ENCODE measurements around the gene ARMC9.
"Not testable (repeated sequence)": the region's sequence is repeated elsewhere in the genome, so short reads cannot be mapped to it uniquely, and the experiment has no call there.

Gene ARMC9

DNA sequence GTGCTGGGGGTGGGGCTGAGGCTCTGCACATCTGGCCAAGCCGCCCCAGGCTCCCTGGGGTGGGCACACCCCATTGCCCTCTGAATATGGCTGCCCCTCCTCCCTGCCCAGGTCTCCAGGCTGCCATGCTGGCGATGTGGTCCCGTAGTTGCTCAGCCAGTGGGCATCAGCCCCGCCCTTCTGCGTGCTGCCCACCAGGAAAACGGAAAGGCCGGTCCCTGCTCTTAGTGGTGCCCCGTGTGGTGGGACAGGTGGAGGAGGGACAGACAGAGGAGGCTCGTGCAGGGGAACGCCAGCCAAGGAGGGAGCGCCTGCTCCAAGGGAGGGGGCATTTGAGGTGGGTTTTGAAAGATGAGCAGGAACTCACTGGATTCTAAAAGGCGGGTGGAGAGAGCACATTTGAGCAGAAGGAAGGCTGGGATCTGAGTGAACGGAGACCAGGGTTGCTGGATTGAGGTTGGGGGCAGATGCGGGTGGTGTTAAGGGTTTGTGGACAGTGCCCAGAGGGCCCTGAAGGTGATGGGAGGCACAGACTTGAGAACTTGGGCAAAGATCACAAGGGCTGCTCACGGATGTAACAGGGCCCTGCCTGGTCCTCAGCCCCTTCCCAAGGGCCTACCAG is 190.4 kb downstream of the ARMC9 start:
- no peak for DNase-seq

DNA sequence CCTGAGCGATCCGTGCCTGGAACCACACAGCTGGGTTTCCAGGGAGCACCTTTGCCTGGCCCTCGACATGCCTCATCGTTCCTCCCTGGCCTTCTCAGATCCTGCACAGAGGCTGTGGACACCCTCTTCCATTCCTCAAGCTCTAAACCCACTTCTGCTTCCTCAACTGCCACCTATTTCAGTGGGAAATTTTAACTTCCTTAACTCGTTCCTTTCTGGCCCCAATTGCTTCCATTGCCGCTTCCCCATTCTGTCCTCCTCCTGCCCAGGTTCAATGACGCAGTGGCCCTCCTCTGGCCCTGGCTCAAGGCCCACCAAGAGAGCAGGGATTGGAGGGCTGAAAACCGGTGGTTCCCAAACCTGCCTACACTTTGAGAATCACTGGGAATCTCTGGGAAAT is 192.2 kb downstream of the ARMC9 start:
- DNase-seq: no peak

- no peak for DNase-seq
These were observed 193.6 kb downstream of the ARMC9 start for GRCh38 chr2:231391981-231392380.

DNA sequence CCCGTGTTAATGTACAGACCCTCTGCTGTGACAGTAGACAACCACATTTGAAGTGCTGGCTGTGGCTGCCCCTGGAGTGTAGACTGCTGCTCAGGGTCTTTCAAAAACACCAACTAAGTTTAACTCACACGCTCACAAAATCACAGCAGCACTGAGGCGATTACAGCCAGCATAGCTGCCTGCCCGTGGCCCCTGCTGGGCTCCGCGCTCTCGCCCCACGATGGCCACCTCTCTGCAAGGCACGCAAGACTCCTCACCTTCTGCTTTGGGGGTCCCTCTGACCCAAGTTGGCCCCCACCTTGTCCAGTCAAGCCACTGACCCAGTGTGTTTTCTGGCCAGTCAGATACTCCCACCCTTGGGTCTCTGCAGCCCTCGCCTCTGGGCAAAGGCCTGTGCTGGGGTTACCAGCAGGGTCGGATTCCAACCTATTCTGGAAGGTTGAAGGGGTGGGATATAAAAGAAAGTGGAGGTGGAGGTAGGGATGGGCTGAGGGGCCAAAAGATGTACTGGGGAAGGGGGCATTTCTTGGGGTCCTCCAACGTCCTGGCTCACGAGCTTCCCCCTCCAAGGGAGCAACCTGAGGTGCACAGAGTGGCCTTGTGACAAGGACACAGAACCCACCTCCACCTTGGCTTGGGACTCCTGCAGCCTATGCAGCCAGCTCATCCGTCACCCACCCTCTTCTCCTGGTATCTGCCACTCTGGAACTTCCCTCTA is 194.2 kb downstream of the ARMC9 start:
- DNase-seq: no peak

DNA sequence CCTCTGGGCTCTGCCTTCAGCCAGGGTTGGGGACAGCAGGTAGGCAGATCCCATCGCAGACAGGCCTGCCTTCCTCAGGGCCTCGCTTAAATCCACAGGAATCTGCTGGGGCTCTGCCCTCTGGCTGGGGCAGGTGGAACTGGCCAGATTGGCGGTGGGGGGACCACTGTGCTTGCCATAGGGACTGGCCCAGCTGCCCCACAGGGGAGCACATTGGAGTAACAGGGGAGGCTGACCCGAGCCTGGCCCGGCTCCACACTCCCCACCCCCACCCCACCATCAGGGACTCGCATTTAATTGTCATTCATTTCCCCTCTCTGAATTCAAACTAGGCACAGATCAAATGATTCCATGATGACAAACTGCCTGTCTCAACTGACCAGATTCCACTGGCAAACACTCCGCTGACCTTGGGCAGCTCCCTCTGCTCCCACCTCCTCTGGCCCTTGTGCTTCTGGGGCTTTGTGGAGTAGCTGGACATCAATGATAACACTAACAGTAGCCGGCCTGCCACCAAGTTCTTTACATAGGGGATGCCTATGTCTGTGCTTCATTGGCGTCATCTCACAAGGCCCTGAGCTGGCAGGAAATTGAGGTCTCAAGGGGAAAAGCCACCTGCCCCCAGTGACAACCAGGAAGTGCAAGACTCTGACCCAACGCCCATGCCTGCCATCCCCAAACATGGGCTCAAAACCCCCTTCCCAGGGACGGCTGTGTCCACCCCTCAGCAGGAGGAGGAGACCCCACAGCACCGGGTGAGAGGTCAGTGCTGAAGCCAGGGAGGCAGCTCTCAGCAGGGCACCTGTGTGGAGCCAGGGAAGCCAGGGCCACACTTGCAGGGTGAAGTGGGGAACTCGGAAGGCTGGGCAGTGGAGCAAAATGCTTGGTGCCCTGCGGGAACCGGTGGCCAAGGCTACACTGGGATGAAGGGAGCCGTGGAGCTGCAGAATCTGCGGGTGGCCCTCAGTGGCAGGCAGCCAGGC is 195.0 kb downstream of the ARMC9 start:
- no peak for DNase-seq

DNA sequence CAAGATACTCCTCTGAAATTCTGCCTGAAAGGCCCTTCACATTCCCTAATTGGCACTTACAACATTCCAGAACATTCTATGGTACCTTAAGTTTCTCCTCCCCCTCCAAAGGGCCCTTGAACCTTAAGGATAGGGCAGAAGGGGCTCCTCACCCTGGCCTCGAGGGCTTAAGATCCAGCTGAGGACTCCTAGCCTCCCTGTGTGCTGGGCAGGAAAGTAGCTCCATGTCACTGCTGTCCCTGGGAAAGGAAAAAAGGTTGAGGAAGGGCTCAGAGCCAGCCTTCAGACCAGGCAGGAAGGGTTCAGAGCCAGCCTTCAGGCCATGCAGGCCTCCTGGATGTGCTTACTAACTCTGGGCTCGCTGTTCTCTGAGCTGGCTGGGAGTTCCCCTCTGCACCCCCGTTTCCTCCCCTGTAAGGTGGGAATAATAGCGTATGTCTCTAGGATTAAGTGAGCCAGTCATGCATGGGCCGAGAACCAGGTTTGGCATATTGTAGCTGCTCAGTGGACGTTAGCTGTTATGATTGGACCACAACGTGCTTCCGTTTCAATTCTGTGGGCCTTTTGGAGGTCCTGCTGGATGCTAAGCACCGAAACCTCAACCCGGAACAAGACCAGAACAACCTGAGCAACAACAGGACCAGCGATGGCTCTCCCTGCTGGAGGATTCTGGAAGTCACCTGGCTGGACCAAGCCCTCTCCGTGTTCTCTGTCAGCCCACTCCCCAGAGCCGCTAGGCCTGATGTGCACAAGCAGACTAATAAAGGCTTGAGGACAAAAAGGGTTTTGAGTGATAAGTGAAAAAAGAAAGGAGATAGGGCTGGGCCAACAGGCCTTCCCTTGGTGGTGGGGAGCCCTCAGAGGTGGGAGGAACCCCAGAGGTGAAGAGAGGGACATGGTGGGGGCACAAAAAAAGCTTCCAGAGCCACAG is 196.0 kb downstream of the ARMC9 start:
- no peak for DNase-seq

DNA sequence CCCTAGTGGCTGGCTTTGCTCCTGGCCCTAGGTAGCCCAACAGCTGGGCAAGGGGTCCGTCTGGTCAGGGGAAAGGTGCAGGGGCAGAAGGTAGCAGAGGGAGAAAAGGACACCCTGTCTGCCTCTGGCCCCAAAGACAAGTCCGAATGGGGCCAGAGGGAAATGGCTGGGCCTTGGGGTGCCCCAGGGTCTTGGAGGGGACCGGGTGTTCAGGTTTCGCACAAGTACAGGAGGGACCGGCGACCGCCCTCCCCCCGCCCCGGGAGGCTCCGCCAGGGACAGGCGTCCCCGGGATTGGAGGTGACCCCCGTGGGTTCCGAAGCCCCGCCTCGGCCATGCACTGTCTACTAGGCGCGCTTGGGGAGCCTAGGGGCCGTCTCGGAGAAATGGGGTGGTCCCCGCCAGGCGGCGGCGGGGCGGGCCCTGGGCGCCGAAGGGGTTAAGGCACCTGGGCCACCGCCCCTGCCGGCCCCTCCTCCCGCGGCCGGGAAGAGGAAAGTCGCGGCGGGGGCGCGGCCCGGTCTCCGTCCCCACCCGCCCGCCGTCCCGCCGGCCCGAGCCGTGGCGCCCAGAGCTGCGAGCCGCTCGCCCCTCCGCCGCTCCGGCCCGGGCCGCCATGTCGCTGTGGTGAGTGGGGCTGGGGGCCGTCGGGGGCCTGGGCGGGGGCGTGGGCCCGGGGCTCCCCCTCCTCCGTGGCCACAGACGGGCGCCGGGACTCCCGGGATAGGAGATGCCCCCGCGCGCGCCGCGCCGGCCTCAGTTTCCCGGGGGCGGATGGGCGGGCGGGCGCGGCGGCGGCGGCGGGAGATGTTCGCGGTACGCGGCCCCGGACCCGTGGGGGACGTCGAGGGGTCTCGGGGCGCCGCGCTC is 197.0 kb downstream of the ARMC9 start, which contains the start of gene B3GNT7:
TSS of gene B3GNT7 (plus strand) at position 523 of the 870 bp plus-strand sequence. CDS start at position 617, 94 bp downstream.
- no peak for DNase-seq

GRCh38 chr2:231396058-231396821 is 197.8 kb downstream of the ARMC9 start:
- no peak for DNase-seq

GRCh38 chr2:231397011-231397927 is 198.8 kb downstream of the ARMC9 start:
- peak; percentile 13 for DNase-seq

DNA sequence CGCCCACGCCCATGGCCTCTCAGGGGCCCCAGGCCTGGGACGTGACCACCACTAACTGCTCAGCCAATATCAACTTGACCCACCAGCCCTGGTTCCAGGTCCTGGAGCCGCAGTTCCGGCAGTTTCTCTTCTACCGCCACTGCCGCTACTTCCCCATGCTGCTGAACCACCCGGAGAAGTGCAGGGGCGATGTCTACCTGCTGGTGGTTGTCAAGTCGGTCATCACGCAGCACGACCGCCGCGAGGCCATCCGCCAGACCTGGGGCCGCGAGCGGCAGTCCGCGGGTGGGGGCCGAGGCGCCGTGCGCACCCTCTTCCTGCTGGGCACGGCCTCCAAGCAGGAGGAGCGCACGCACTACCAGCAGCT is 199.5 kb downstream of the ARMC9 start:
- no peak for DNase-seq

GRCh38 chr2:231398585-231398984 is 200.2 kb downstream of the ARMC9 start:
- DNase-seq: no peak

DNA sequence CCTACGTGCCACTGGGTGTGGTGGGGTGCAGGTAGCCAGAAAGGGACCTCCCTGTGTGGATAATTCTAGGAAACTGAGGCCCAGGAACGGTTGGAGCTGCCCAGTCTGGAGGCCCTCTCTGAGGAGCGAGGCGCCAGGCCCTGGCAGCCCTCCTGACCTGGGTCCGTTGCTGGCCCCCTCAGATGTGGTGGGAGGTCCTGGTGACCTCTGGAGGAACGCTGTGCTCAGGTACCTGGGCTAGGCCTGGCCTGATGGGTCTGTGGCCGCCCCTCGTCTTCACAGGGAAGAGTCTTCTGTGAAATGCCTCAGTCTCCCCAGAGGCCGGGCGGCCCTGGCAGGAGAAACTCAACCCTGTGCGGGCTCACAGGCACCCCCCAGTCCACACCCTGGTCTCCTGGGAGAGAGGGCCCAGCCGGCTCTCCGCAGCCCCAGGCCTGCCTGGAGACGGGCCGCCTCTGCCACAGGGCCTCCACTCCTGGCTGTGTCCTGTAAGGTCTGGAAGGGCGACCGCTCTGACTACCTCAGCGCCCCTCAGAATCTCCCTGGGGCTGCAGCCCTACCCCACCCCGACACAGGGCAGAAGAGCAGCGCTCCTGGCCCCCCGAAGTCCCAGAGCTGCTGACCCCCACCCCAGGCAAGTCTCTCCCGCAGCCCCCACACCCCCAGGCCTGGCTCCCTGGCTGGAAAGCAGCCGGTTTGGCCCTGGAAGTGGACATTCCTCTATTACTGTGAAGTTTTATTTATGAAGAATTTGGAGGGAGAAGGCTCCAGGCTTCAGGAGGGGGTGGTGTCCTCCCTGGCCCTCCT is 200.8 kb downstream of the ARMC9 start:
- no peak for DNase-seq

- DNase-seq: no peak
These were observed 201.6 kb downstream of the ARMC9 start for GRCh38 chr2:231399853-231400680.

GRCh38 chr2:231400681-231401080 is 202.2 kb downstream of the ARMC9 start:
- DNase-seq: not testable (repeated sequence)

DNA sequence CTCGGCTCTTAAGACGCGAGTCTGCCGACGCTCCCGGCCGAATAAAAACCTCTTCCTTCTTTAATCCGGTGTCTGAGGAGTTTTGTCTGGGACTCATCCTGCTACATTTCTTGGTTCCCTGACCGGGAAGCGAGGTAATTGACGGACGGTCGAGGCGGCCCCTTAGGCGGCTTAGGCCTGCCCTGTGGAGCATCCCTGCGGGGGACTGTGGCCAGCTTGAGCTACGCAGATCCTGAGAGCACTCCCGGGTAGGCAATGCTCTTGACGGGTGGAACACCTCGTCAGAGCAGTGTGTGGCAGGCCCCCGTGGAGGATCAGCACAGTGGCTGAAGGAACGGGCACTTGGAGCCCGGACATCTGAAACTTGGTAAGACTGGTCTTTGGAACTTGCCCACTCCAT is 202.7 kb downstream of the ARMC9 start:
- not testable (repeated sequence) for DNase-seq

GRCh38 chr2:231403421-231404182 is 205.2 kb downstream of the ARMC9 start:
- DNase-seq: not testable (repeated sequence)

DNA sequence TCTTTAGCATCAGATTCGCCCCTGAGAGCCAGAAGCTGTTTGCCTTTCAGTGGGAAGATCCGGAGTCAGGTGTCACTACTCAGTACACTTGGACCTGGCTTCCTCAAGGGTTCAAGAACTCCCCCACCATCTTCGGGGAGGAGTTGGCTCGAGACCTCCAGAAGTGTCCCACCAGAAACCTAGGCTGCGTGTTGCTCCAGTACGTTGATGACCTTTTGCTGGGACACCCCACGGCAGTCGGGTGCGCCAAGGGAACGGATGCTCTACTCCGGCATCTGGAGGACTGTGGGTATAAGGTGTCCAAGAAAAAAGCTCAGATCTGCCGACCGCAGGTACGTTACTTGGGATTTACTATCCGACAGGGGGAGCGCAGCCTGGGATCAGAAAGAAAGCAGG is 205.8 kb downstream of the ARMC9 start:
- not testable (repeated sequence) for DNase-seq

Measured in stimulated activated CD4-positive, alpha-beta T cell treated with anti-CD3 and anti-CD28 coated beads, Interleukin-4, amount 100 ng/mL, for 1 hour (primary cell).